Right ventricle myocardium inferior (tissue), 1 donor: Measurements from ENCODE around the gene MAP2K1. TPM values are rescaled to one million over a fixed set of nuclear protein-coding genes. Genes with fewer than 3 reads are reported as not detected.
"Not testable (repeated sequence)": the region's sequence is repeated elsewhere in the genome, so short reads cannot be mapped to it uniquely, and the experiment has no call there.

ENCODE experiments used
- ATAC-seq: fragments of 200-7000 bp; cut with Tn5 transposase; one replicate; pipeline ENCODE4 v1.9.1; 2020; ENCODE audit warnings: mild to moderate bottlenecking, moderate library complexity
- DNase-seq: peaks from one replicate; pipeline ENCODE4 v3.0.0; 2021; ENCODE audit errors: missing footprints
- intact Hi-C: fragments of 100-400 bp; cut with DNase I; formaldehyde crosslinking; loops from one replicate; pipeline ENCODE4 v1.11.0; 2022
- total RNA-seq: library from RNA; stranded (reverse); fragmentation: NEBNext Ultra II Directional; extraction: Animal tissue kit (Norgen Biotek cat#: 25700); gene quantifications from one replicate; pipeline ENCODE4 v1.2.1, GENCODE V29; 2021
- donor health status: DM: no; HTN: yes; CAD: no; lungs with severe emphysema.

MAP2K1 gene
- total RNA-seq, 1 donor from 2014 or later: 47.3 TPM

GRCh38 chr15:66389098-66389858, 2.6 kb downstream of the MAP2K1 start:
- DNase-seq (no peak), ATAC-seq (no peak)
- intact Hi-C loops: no loop called here

- ATAC-seq (no peak), DNase-seq (no peak)
- intact Hi-C loops: no loop called here
These were observed 3.2 kb downstream of the MAP2K1 start for GRCh38 chr15:66389859-66390381.

GRCh38 chr15:66390678-66391077, 4.0 kb downstream of the MAP2K1 start:
- no peak for ATAC-seq

GRCh38 chr15:66393037-66393436, 6.3 kb downstream of the MAP2K1 start:
- DNase-seq, ATAC-seq, intact Hi-C loops: not testable (repeated sequence)

More at GRCh38 chr15:66390678-66391077, 4.0 kb downstream of the MAP2K1 start:
- intact Hi-C loops: no loop called here
- no peak for DNase-seq

GRCh38 chr15:66394472-66394871, 7.8 kb downstream of the MAP2K1 start:
- no peak for ATAC-seq
- intact Hi-C loops: no loop called here
- no peak for DNase-seq

- intact Hi-C loops: no loop called here
- DNase-seq (no peak), ATAC-seq (no peak)
These were observed 8.2 kb downstream of the MAP2K1 start for GRCh38 chr15:66394915-66395314.

- DNase-seq (no peak), ATAC-seq (no peak)
- intact Hi-C loops: no loop called here
These were observed 12.6 kb downstream of the MAP2K1 start for GRCh38 chr15:66399276-66399675.

GRCh38 chr15:66400351-66400774, 13.7 kb downstream of the MAP2K1 start:
- no peak for ATAC-seq
- no peak for DNase-seq
- intact Hi-C loops: no loop called here

GRCh38 chr15:66401130-66402021, 14.7 kb downstream of the MAP2K1 start:
- no peak for DNase-seq
- ATAC-seq: no peak
- intact Hi-C loops: no loop called here

GRCh38 chr15:66402761-66403284, 16.1 kb downstream of the MAP2K1 start:
- DNase-seq (no peak), ATAC-seq (no peak)
- intact Hi-C loops: no loop called here

- ATAC-seq (no peak), DNase-seq (no peak)
- intact Hi-C loops: no loop called here
These were observed 16.6 kb downstream of the MAP2K1 start for GRCh38 chr15:66403323-66403722.

- intact Hi-C loops: no loop called here
- ATAC-seq (no peak), DNase-seq (no peak)
These were observed 17.4 kb downstream of the MAP2K1 start for GRCh38 chr15:66404122-66404521.

GRCh38 chr15:66404532-66404931, 17.8 kb downstream of the MAP2K1 start:
- no peak for DNase-seq
- intact Hi-C loops: no loop called here
- ATAC-seq: no peak

- intact Hi-C loops: no loop called here
- ATAC-seq (peak; percentile 79), DNase-seq (no peak)
These were observed 18.3 kb downstream of the MAP2K1 start for GRCh38 chr15:66405007-66405406.

GRCh38 chr15:66405615-66406014, 18.9 kb downstream of the MAP2K1 start:
- no peak for DNase-seq
- ATAC-seq: no peak
- intact Hi-C loops: no loop called here

- DNase-seq: no peak
- ATAC-seq: no peak
- intact Hi-C loops: no loop called here
These were observed 21.5 kb downstream of the MAP2K1 start for GRCh38 chr15:66408254-66408653.

- DNase-seq (no peak), ATAC-seq (peak; percentile 21)
- intact Hi-C loops: no loop called here
These were observed 22.1 kb downstream of the MAP2K1 start for GRCh38 chr15:66408675-66409282.

- ATAC-seq (no peak), DNase-seq (no peak)
- intact Hi-C loops: no loop called here
These were observed 22.9 kb downstream of the MAP2K1 start for GRCh38 chr15:66409565-66410108.

GRCh38 chr15:66411190-66411589, 24.5 kb downstream of the MAP2K1 start:
- ATAC-seq (no peak), DNase-seq (no peak)
- intact Hi-C loops: no loop called here
